ENCODE results near the gene ODF2L.

ODF2L gene, protein sequence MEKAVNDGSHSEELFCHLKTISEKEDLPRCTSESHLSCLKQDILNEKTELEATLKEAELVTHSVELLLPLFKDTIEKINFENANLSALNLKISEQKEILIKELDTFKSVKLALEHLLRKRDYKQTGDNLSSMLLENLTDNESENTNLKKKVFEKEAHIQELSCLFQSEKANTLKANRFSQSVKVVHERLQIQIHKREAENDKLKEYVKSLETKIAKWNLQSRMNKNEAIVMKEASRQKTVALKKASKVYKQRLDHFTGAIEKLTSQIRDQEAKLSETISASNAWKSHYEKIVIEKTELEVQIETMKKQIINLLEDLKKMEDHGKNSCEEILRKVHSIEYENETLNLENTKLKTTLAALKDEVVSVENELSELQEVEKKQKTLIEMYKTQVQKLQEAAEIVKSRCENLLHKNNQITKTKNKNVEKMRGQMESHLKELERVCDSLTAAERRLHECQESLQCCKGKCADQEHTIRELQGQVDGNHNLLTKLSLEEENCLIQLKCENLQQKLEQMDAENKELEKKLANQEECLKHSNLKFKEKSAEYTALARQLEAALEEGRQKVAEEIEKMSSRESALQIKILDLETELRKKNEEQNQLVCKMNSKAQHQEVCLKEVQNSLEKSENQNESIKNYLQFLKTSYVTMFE

DNA sequence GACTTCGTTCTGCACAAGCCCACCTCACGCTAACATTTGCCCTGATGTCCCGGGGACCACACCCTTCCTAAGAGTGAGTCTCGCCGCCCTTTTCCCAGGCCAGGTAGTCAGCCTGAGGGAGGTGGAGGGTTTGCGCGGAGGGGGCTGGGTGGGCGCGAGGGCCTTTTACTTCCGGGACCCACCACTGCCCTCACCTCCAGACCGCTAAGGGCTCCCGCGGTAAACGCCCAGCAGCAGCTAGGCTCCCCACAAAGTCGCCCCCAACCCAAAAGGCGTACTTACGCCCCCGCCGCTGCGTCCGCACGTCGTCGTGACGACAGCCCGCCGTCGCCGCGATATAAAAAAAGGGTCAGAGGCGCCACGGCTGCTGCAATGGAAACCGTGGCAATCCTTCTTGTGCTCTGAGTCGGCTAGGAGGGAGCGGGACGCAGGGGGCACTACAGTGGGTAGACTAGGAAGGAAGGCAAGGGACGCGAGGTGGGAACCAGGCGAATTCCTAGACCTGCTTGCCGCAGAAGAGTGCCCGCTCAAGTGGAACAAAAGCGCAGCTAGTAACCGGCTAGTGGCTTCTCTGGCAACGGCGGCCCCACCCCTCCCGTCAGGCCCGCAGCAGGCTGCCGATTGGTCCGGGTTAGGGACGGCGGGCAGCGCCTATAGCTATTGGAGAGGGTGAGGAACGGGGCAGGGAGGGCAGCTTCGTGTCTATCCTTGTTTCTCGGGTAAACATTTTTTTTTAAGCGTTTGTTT lies at the start of gene ODF2L:
Gene ODF2L (minus strand): TSS at position 573 of the 747 bp plus-strand sequence. CDS start 9,296 bp downstream, outside the sequence.
- DNase-seq (ENCODE audit: low read depth in 3 of 3): peak; percentile 67 to 83 (median 80)

DNA sequence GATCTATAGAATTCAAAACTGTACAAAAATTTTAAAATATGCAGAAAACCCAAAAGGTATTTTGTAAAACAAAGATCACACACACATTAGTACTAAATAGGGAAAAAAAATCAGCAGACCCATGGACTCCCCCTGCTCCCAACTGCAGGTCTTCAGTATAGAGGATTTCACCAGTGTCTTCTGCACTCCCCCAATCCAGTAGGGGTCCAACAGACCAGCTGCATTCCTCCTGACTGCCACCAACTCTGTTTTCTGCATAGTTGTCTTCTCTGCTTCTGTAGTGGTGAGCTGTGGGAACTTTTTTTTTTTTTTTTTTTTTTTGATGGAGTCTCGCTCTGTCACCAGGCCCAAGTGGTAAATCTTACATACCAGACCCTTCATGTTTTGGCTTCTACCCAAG lies 49.8 kb upstream of the ODF2L start:
- no peak for DNase-seq (ENCODE audit: low read depth in 3 of 3)

DNA sequence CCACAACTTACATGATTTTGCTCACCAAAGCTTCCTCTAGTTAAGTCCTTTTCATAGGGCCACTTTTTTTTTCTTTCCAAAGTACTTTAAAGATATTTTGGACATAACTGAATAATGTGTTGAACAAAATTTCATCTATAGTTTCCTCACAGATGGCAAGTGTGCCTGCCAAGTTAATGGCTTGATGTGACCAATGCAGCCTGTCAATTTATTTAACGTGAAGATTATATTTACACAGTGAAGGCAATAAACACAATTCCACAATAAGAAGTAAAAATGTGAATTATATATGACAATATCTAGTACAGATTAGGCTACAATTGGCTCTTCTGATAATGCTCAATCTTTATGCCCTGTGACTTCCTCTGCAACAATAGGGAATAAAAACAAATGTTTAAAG lies 45.9 kb upstream of the ODF2L start:
- DNase-seq (ENCODE audit: low read depth in 3 of 3): no peak

DNA sequence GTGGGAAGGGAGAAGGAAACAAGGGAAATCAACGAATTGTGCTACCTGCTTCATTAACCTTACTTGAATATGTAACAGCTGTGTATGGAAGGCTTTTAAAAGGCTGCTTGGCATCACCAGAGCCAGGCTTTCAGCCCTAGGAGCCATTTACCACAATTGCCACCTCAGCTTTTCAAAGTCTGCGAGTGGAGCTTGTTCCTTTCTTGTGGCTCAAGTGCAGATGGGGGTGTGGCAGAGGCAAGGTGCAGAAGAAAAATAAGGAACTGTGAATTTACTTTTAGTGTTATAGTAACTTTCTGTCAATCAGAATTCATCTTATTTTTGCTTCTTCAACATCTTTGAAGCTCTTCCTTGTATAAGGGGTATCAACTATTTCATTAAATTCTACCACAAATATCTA lies 45.5 kb upstream of the ODF2L start:
- no peak for DNase-seq (ENCODE audit: low read depth in 3 of 3)

DNA sequence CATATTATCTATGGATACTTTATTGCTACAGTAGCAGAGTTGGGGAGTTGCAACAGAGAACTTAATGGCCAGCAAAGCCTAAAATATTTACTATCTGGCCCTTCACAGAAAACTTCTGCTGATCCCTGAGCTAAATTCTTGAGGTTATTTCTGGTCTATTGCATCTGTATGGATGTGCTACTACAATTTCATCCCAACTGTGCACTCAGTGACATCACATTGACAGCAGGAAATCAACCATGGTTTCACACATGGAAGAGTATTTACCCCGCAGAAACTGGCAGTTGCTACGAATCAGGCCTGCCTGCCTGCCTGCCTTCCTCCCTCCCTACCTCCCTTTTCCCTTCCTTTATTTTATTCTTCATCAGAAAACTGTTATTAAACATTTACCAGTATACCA lies 39.9 kb upstream of the ODF2L start:
- DNase-seq (ENCODE audit: low read depth in 3 of 3): no peak

DNA sequence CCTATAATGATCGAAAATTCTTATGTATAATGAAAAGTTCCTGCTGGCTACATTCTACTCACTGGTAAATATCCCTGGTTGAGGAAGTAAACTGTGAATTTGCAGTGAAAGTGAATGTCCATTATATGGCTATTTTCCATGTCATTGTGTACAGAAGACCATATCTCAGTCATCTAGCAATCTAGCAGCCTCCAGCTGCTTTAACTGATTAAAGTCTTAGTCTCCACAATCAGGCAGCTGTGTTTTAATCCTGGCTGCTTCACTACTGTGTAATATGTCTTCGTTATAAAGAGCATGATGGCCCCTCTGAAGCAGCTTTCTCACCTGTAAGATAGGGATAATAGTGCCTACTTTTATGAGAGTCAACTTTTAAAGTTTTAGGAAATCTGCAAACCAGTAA lies 39.2 kb upstream of the ODF2L start:
- no peak for DNase-seq (ENCODE audit: low read depth in 3 of 3)

DNA sequence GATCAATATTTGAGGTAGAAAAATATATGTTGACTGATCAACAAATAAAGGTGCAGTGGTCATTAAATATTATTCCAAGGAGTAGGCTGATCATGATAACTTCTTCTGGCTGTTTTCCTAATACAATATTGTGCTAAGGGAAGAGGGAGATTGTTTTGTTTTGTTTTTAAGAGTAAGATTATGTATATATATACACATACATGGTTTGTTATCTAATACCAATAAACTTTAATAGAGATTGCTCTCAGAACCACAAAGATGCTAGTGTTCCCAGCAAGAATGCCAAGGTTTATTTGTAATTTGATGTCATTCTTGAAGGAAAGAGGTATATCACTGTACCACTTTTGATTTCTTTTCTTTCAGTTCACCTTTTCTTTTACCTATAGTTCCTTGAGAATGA lies 37.9 kb upstream of the ODF2L start:
- no peak for DNase-seq (ENCODE audit: low read depth in 3 of 3)

DNA sequence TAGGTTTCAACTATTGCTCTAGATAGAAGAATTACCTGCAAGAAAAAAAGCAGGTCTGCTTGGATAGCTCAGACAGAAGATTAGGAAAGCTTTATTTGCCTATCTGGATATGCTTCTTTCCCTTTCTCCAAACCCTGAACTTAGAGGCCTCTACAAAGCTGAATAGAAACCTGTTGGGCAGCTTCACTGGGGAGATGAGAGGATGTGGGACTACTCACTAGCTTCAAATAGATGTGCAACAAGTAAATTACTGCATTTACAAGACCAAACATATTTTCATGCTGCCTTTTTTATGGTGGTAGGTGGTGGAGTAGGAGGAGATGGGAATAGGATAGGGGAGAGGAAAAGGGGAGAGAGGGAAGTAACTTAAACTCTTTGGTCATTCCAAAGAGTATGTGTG lies 34.3 kb upstream of the ODF2L start:
- no peak for DNase-seq (ENCODE audit: low read depth in 3 of 3)

DNA sequence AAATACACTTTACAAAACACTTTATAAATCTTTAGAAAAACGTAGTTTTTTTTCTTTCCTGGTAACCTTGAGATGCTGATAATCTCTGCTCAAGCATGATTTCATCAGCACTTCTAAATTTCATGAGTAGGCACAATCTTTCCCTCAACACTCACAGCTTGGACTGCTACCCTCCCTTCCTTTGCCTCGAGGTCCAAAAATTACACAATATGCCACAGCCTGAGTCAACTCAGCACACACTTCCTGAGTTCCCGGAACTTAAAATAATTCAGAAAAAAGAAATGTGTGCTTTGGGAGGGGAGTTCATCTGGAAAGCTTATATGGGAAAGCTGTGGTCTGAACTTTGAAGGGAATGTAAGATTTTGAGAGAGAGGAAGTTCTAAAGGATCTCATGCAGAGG lies 33.7 kb upstream of the ODF2L start:
- no peak for DNase-seq (ENCODE audit: low read depth in 3 of 3)

DNA sequence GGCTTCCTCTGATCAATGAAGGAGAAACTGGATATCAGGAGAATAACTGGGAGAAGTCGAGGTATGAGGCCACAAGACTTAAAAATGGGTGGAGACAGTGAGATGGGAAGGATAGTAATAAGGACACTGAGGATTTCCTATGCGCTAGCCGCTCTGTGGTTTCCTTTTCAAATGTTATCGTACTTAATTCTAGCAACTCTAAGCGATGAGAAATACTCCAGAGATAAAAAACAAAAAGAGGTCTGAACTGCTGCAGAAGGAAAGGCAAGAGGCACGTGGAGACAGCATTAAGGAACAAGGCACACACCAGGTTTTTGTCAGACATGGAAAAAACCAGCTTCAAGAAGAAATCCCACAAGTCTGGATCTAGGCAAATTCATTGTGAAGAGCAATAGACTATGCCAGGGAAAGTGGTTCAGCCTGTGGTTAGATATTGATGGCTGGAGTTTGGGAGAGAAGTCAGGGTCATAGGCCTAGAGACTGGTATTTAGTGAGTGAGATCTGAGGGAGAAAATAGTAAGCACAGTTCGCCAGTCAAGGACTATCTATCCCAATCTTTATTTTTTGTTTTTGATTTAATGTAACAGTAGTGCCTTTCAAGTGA lies 33.1 kb upstream of the ODF2L start:
- no peak for DNase-seq (ENCODE audit: low read depth in 3 of 3)

DNA sequence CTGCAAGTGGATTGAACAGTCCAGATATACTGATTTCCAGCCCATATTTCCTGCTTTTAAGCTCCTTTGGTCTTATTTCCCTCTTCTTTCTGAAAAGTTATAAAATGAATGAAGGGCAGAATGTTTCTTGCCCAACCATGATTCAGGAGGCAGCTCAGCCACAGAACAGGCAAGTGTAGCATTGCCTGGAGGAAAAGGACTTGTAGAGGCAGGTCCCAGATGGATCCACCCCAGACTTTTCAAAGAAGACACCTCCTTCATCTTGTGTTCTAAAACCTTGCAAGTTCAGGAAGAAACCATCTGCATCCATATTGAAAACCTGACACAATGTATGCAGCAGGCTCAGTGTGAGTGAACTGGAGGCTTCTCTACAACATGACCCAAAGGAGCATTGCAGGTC lies 27.8 kb upstream of the ODF2L start, which contains the start of gene CLCA2:
Gene CLCA2 (plus strand): TSS at position 299 of the 400 bp plus-strand sequence. CDS start 77 bp downstream, at position 376.
- DNase-seq (ENCODE audit: low read depth in 3 of 3): no peak

DNA sequence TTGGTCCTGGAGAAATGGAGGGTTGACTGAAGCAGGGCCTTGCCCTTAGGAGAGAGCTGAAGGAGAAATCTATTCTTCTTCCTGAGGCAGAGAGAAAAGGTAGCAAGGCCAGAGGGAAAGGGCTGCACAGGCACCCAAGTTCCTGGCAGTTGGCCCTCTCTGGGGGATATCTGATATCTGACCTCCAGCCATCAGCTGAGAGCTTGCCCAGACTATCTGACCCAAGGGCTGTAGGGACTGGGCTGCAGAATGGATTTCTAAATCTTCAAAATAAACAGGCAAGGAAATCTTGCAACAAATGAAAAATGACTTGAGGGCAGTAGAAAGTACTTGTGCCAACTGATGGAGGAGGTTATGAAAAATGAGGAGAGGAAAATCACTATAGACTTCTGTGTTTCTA lies 27.4 kb upstream of the ODF2L start:
- no peak for DNase-seq (ENCODE audit: low read depth in 3 of 3)

DNA sequence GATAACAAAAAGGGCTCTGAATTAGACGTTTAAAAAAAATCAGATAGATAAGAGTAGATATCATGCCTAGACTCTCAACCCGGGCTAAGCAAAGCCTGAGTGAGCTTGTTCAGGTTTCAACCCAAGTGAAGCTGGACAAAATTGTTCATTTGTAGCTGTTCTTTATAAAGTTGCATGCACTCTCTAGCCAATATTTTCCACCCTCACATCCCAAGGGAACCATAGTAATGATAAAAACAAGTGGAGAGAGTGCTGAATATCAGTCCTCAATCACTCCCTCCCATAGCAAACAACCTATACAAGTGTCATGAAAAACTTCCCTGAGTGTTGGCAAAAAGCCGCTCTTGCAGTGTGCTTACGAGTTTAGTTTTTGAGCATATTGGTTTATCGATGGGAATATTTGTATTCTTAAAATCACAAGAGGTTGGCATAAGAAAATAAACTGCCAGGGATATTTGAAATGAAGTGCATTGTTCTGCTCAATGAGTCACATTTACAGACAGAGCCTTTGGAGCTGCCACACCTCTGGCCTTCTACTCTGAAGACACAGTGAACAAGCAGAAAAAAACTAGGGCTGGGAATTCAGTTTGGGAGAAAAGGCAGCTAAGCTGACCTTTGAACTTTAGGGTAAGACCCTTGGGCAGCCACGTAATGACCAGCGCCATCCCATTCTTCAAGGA lies 25.6 kb upstream of the ODF2L start:
- DNase-seq (ENCODE audit: low read depth in 3 of 3): no peak

DNA sequence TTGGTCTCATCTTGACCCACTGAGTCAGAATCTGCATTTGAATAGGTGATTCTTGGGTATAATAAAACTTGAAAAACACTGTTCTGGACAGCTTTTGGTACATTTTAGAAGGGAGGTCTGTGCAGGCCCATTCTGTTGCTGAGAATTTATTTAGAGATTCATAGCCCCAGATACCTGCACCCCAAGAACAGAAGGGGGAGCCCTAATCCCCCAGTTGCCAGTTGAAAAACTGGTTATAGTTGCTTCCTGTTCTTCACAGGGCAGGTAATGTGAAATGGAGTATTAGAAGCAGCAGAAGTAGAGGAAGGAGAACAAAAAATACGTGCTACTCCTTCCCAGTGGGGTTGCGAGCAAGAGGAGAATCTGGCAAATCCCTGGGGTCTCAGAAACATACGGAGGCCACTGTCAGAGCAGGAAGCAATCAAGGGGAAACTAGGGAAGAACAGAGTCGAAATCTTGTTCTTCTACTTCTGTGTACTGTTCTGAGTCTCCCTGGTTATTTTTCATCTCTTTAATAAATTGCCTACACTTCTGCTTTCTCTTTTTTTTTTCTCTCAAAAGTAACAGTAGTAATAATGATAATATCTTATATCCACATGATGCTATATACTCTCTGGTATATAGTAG lies 23.3 kb upstream of the ODF2L start:
- DNase-seq (ENCODE audit: low read depth in 3 of 3): no peak

DNA sequence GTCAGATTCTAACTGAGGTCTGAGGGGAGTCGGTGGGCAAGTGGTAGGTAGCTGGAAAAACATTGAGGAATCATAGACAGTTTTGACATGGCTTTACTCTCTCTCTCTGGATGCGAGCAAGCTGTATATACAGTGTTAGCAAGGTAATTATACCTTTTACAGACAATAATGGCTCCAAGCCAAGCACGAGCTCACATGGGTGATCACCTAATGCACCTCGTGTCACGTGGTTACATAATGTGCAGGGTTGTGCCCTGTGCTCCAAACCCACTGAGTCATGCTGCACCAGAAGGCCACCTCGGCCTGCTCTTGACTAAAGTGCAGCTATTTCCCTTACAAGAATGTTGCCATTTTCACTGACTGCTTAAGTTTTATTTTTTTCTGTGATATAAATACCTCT lies 20.2 kb upstream of the ODF2L start:
- no peak for DNase-seq (ENCODE audit: low read depth in 3 of 3)

DNA sequence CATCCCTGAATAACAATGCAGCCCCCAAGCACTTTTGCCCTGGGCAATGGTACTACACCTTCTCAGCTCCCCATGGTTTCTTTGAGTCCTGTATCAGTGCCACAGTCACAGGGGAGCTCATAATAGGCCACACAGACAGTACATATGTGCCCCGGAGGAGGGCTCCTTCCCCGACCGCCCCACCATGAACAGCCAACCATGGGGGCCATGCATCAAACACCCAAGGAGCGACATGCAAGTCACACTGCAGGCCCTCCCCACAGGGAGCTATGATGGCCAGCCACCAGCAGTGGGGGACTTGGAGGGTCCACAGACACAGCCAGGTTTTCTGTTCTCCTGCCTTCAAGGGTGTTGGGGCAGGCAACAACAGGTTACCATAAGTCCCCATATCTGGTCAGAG lies 14.8 kb upstream of the ODF2L start:
- no peak for DNase-seq (ENCODE audit: low read depth in 3 of 3)

DNA sequence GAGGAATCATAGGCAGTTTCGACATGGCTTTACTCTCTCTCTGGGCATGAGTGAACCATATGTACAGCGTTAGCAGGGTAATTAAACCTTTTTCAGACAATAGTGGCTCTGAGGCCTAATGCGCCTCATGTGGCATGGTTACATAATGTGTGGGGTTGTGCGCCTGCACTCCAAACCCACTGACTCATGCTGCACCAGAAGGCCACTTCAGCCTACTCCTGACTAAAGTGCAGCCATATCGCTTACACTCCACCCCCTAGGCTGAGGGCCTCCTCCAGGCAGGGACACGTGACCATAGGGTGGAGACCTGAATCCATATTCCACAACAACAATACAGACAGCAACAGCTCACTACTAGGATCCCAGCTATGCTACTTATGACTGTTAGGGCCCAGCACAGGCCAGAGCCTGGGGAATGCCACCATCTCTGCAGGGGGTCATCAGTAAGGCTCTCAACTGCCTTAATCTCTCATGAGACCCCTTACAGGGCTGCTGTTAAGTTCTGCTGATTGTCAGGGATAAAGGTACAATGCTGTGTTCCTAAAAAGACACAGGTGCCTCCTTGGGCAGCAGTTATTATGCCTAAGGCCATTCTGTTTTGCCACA lies 13.4 kb upstream of the ODF2L start:
- DNase-seq (ENCODE audit: low read depth in 3 of 3): no peak

DNA sequence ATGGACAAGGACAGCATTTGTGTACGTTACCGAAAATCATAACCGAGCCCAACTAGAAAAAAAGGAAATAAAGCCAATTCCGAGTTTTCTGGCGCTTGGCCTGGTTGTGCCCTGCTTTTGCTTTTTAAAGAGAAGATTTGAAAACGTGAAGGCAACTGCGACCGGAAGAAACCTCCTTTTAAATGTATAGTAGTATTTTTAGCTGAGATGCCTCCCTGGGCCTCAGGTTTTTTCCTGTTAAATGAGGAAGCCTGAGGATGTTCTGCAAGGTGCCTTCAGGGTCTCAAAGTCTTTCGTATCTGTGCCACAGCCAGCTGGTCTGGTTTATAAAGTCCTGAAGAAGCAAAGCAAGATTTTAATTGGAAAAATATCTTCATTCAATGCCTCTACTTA lies 371 bp upstream of the ODF2L start:
- no peak for DNase-seq (ENCODE audit: low read depth in 3 of 3)

DNA sequence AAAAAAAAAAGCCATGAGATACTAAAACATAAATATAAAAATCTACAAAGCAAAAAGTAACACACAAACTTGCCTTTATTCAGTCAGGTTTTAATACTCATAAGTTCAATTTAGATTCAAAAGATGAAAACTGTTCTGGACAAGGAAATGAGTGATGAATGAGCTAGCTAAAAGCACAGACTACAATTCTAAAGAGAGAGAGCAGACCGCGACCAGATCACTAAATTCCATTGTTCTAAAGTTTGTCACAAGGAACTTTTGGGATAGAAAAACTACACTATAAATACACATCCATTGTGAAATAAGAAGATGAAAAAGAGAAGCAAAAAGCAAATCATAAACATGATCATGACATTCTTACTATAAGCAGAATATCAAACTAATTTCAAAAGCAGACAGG lies 1.7 kb downstream of the ODF2L start:
- DNase-seq (ENCODE audit: low read depth in 3 of 3): no peak

DNA sequence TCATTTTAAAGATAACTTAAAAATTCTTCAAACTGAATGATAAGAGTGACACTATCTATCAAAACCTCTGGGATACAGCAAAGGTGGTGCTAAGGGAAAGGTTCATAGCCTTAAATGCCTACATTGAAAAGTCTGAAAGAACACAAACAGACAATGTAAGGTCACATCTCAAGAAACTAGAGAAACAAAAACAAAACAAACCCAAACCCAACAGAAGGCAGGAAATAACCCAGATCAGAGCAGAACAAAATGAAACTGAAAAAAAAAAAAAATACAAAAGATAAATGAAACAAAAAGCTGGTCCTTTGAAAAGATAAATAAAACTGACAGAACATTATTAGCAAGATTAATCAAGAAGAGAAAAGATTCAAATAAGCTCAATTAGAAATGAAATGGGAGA lies 6.8 kb downstream of the ODF2L start:
- DNase-seq (ENCODE audit: low read depth in 3 of 3): no peak

DNA sequence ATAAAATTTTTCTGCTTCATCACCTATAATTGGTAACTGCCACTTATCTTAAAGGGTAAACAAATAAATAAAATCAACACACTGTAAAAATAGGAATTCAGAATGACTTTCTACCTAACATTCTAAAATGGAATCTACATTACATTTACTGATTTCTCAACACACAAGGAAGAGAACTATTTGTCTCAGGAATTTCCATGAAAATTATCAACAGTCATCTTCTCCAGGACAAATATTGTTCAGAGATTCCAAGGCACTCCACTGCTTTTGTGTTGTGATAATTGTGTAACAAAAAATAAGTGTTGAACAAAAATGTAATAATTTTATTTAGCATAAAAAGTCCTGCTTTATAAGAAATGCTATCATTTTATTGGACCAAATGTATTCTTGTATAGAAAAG lies 7.3 kb downstream of the ODF2L start:
- no peak for DNase-seq (ENCODE audit: low read depth in 3 of 3)
